CD14-positive monocyte (primary cell): ENCODE results near the gene GPC6. TPM values are rescaled to one million over a fixed set of nuclear protein-coding genes. Genes with fewer than 3 reads are reported as not detected.

Source experiments
- DNase-seq, 3 donors: peaks; one replicate each; pipeline ENCODE4 v3.0.0-alpha.2; 2011 to 2022
- H2AFZ ChIP-seq: 2 replicates; pipeline ENCODE4 v1.6.0; 2012; ENCODE audit warnings: mild to moderate bottlenecking, low read depth, low read length, inconsistent platforms; ENCODE audit not compliant: insufficient read depth, poor library complexity, severe bottlenecking
- H3K27ac ChIP-seq, 2 donors: 1 replicate in 1 of 2; 2 replicates in 1 of 2; pipeline ENCODE4 v1.5.1; 2012 to 2013; ENCODE audit warnings: low read length in 2 of 2, control low read depth in 1 of 2, inconsistent platforms in 1 of 2, low read depth in 1 of 2, mild to moderate bottlenecking in 1 of 2
- H3K27me3 ChIP-seq, 2 donors: one replicate each; pipeline versions ENCODE4 v1.6.0 to v1.6.1; 2011 to 2013; ENCODE audit warnings: low read length in 2 of 2; ENCODE audit not compliant: control insufficient read depth in 2 of 2, insufficient read depth in 2 of 2
- H3K36me3 ChIP-seq, 2 donors: replicated peaks in 1 of 2; 1 replicate in 1 of 2; 2 replicates in 1 of 2; pipeline versions ENCODE4 v1.5.1 to v1.6.1; 2012 to 2013; ENCODE audit warnings: low read length in 2 of 2, control low read depth in 1 of 2, inconsistent platforms in 1 of 2, mild to moderate bottlenecking in 1 of 2; ENCODE audit not compliant: insufficient read depth in 2 of 2, control insufficient read depth in 1 of 2
- H3K4me1 ChIP-seq, 2 donors: 1 replicate in 1 of 2; 2 replicates in 1 of 2; pipeline versions ENCODE4 v1.5.1 to v1.6.1; 2012 to 2013; ENCODE audit warnings: low read length in 2 of 2, control low read depth in 1 of 2, inconsistent platforms in 1 of 2, mild to moderate bottlenecking in 1 of 2, moderate library complexity in 1 of 2; ENCODE audit not compliant: insufficient read depth in 2 of 2, control insufficient read depth in 1 of 2
- H3K4me2 ChIP-seq: replicated peaks from 2 replicates; pipeline ENCODE3; 2012; ENCODE audit warnings: low read length, moderate library complexity, mild to moderate bottlenecking; ENCODE audit not compliant: poor library complexity, severe bottlenecking; ENCODE audit errors: extremely low read depth
- H3K4me3 ChIP-seq, 3 experiments: fragments of 200-600 bp in 1 of 3; sonication (generic) in 1 of 3; replicated peaks in 1 of 3; 1 replicate in 2 of 3; 2 replicates in 1 of 3; pipeline ENCODE4 v1.5.1; 2011 to 2013; ENCODE audit warnings: low read length in 3 of 3, mild to moderate bottlenecking in 3 of 3, control low read depth in 2 of 3, low read depth in 2 of 3, inconsistent platforms in 1 of 3, moderate library complexity in 1 of 3
- H3K79me2 ChIP-seq: 2 replicates; pipeline ENCODE4 v1.6.0; 2012; ENCODE audit warnings: mild to moderate bottlenecking, control low read depth, inconsistent platforms, low read length, moderate library complexity; ENCODE audit not compliant: insufficient read depth
- H3K9ac ChIP-seq: 2 replicates; pipeline ENCODE4 v1.6.0; 2017; ENCODE audit warnings: low read length, mild to moderate bottlenecking; ENCODE audit not compliant: insufficient read depth, poor library complexity, severe bottlenecking
- H3K9me3 ChIP-seq, 2 donors: replicated peaks in 1 of 2; 1 replicate in 1 of 2; 2 replicates in 1 of 2; pipeline versions ENCODE4 v1.5.1 to v1.6.1; 2012 to 2013; ENCODE audit warnings: low read length in 2 of 2, control low read depth in 1 of 2; ENCODE audit not compliant: control insufficient read depth in 1 of 2, insufficient read depth in 1 of 2
- H4K20me1 ChIP-seq: 2 replicates; pipeline ENCODE4 v1.6.0; 2012; ENCODE audit warnings: mild to moderate bottlenecking, low read length, control low read depth, moderate library complexity; ENCODE audit not compliant: insufficient read depth
- H3K27ac Mint-ChIP-seq, 7 donors: one replicate each; pipeline ENCODE4 v1.8.0; 2020; ENCODE audit warnings: mild to moderate bottlenecking in 7 of 7, mixed read lengths in 7 of 7, moderate library complexity in 6 of 7, inconsistent platforms in 2 of 7
- H3K27me3 Mint-ChIP-seq, 3 donors: one replicate each; pipeline ENCODE4 v1.8.0; 2021 to 2022; ENCODE audit warnings: low read depth in 3 of 3, mild to moderate bottlenecking in 3 of 3, mixed read lengths in 3 of 3, moderate library complexity in 3 of 3, inconsistent platforms in 1 of 3
- H3K36me3 Mint-ChIP-seq, 2 donors: one replicate each; pipeline ENCODE4 v1.8.0; 2020; ENCODE audit warnings: mixed read lengths in 2 of 2, inconsistent platforms in 1 of 2, mild to moderate bottlenecking in 1 of 2
- H3K4me1 Mint-ChIP-seq: one replicate; pipeline ENCODE4 v1.8.0; 2020; ENCODE audit warnings: mild to moderate bottlenecking, mixed read lengths
- H3K4me3 Mint-ChIP-seq, 2 donors: one replicate each; pipeline ENCODE4 v1.8.0; 2020; ENCODE audit warnings: mild to moderate bottlenecking in 2 of 2, mixed read lengths in 2 of 2, moderate library complexity in 1 of 2
- H3K9me3 Mint-ChIP-seq, 7 donors: one replicate each; pipeline ENCODE4 v1.8.0; 2020 to 2022; ENCODE audit warnings: mixed read lengths in 7 of 7, mild to moderate bottlenecking in 6 of 7, moderate library complexity in 6 of 7, inconsistent platforms in 2 of 7
- WGBS: methylation state at CpG from one replicate; pipeline ENCODE4 v1.1.5; 2013; ENCODE audit warnings: missing lambda C conversion rate; ENCODE audit not compliant: insufficient coverage; 5-methylcytosine and 5-hydroxymethylcytosine counted together
- intact Hi-C, 2 donors: fragments of 100-400 bp; cut with micrococcal nuclease; formaldehyde crosslinking; loops; one replicate each; pipeline versions ENCODE4 v1.15.0 to v1.15.1; 2023
- polyA plus RNA-seq, 3 donors: library from polyadenylated mRNA; depleted of rRNA in 1 of 3; unstranded in 2 of 3; stranded (reverse) in 1 of 3; fragments of 300-500 nt in 2 of 3; fragments of >200 nt in 1 of 3; fragmentation: Illumina TruSeq in 2 of 3; gene quantifications; 1 replicate in 2 of 3; 2 replicates in 1 of 3; pipeline ENCODE4 v1.2.3, GENCODE V29; 2012 to 2021
- TF ChIP-seq, protein P1 (sequence below): fragments of 200-600 bp; IDR thresholded peaks from one replicate; pipeline ENCODE4 v1.8.0; 2022; ENCODE audit warnings: antibody characterized with exemption, mild to moderate bottlenecking

The GPC6 gene
- polyA plus RNA-seq, 3 donors: not detected

DNA sequence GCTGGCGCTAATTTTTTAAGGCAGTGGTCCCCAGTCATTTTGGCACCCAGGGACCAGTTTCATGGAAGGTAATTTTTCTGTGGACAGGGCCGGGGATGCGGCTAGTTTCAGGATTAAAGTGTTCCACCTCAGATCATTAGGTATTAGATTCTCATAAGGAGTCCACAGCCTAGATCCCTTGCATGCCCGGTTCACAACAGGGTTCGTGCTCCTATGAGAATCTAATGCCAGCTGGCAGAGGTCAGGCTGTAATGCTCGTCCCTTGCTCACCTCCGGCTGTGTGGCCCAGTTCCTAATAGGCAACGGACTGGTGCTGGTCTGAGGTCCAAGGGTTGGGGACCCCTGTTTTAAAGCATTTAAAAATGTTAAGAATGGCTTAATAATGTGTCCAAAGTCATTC lies 54.1 kb downstream of the GPC6 start:
- Histone ChIP-seq H4K20me1 (no peaks in the 10 kb centered on the region), H3K4me2 (no peak overlapping the region), H3K27me3 (no peaks in the 10 kb centered on the region), H3K4me1 (no peaks in the 10 kb centered on the region), H3K79me2 (no peaks in the 10 kb centered on the region), H2AFZ (no peak overlapping the region), H3K36me3 (no peaks in the 10 kb centered on the region), H3K9me3 (peaks cover 0 to 4% of the 10 kb centered on the region in 2 donors), H3K27ac (no peak overlapping the region), H3K9ac (no peak overlapping the region), H3K4me3 (no peak overlapping the region)
- no peaks in the 10 kb centered on the region for H3K36me3 Mint-ChIP-seq
- TF ChIP-seq, protein P1, sequence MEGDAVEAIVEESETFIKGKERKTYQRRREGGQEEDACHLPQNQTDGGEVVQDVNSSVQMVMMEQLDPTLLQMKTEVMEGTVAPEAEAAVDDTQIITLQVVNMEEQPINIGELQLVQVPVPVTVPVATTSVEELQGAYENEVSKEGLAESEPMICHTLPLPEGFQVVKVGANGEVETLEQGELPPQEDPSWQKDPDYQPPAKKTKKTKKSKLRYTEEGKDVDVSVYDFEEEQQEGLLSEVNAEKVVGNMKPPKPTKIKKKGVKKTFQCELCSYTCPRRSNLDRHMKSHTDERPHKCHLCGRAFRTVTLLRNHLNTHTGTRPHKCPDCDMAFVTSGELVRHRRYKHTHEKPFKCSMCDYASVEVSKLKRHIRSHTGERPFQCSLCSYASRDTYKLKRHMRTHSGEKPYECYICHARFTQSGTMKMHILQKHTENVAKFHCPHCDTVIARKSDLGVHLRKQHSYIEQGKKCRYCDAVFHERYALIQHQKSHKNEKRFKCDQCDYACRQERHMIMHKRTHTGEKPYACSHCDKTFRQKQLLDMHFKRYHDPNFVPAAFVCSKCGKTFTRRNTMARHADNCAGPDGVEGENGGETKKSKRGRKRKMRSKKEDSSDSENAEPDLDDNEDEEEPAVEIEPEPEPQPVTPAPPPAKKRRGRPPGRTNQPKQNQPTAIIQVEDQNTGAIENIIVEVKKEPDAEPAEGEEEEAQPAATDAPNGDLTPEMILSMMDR: no peak
- intact Hi-C loops: no loop called here
- DNase-seq: no peak
- no peak overlapping the region for H3K4me3 Mint-ChIP-seq
- H3K4me1 Mint-ChIP-seq: no peaks in the 10 kb centered on the region
- 94% methylated on average over 8 of the region's 8 CpGs for WGBS
- peaks cover 0 to 5% (median 0%) of the 10 kb centered on the region in 7 donors for H3K9me3 Mint-ChIP-seq
- no peaks in the 10 kb centered on the region for H3K27me3 Mint-ChIP-seq
- H3K27ac Mint-ChIP-seq: no peak overlapping the region

DNA sequence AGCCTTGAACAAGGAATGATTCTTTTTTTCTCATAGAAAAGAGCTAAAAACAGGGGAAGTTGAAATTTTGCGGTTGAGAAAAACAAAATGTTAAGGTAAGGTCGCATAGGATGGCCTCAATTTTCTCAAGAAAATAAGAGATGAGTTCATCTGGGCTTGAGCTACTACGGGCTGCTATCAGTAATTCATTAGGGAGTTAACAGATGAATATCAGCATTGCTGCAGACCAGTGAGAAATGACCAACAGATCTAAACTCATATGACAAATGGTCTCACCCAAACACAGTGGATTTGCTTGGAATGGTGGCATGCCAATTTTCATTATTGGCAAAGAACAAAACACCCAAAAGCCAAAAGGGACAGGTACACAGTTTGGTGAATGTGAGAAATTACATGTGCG lies 56.6 kb downstream of the GPC6 start:
- Histone ChIP-seq H3K9me3 (peaks cover 0 to 4% of the 10 kb centered on the region in 2 donors), H3K27ac (no peak overlapping the region), H2AFZ (no peak overlapping the region), H3K79me2 (no peaks in the 10 kb centered on the region), H3K27me3 (no peaks in the 10 kb centered on the region), H3K36me3 (no peaks in the 10 kb centered on the region), H3K9ac (no peak overlapping the region), H3K4me1 (no peaks in the 10 kb centered on the region), H3K4me3 (no peak overlapping the region), H4K20me1 (no peaks in the 10 kb centered on the region), H3K4me2 (no peak overlapping the region)
- Mint-ChIP-seq H3K4me3 (no peak overlapping the region), H3K36me3 (no peaks in the 10 kb centered on the region), H3K9me3 (peaks cover 0 to 2% (median 0%) of the 10 kb centered on the region in 7 donors), H3K27me3 (no peaks in the 10 kb centered on the region), H3K27ac (no peak overlapping the region), H3K4me1 (no peaks in the 10 kb centered on the region)
- intact Hi-C loops: no loop called here
- WGBS: no CpG with 5 or more reads among the region's 4 CpGs
- TF ChIP-seq, protein P1: no peak
- no peak for DNase-seq
